GM11168 (cell line): ENCODE data around the gene TMEM181.
"Not testable (repeated sequence)": the region's sequence is repeated elsewhere in the genome, so short reads cannot be mapped to it uniquely, and the experiment has no call there.

ENCODE experiments used
- in situ Hi-C: fragments of 300-500 bp; cut with MboI; formaldehyde crosslinking; loops from one replicate; pipeline ENCODE4 v1.12.0; 2022; ENCODE audit warnings: low sequenced_read_pairs; ENCODE audit not compliant: unreplicated experiment

TMEM181 gene, protein sequence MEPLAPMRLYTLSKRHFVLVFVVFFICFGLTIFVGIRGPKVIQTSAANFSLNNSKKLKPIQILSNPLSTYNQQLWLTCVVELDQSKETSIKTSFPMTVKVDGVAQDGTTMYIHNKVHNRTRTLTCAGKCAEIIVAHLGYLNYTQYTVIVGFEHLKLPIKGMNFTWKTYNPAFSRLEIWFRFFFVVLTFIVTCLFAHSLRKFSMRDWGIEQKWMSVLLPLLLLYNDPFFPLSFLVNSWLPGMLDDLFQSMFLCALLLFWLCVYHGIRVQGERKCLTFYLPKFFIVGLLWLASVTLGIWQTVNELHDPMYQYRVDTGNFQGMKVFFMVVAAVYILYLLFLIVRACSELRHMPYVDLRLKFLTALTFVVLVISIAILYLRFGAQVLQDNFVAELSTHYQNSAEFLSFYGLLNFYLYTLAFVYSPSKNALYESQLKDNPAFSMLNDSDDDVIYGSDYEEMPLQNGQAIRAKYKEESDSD

DNA sequence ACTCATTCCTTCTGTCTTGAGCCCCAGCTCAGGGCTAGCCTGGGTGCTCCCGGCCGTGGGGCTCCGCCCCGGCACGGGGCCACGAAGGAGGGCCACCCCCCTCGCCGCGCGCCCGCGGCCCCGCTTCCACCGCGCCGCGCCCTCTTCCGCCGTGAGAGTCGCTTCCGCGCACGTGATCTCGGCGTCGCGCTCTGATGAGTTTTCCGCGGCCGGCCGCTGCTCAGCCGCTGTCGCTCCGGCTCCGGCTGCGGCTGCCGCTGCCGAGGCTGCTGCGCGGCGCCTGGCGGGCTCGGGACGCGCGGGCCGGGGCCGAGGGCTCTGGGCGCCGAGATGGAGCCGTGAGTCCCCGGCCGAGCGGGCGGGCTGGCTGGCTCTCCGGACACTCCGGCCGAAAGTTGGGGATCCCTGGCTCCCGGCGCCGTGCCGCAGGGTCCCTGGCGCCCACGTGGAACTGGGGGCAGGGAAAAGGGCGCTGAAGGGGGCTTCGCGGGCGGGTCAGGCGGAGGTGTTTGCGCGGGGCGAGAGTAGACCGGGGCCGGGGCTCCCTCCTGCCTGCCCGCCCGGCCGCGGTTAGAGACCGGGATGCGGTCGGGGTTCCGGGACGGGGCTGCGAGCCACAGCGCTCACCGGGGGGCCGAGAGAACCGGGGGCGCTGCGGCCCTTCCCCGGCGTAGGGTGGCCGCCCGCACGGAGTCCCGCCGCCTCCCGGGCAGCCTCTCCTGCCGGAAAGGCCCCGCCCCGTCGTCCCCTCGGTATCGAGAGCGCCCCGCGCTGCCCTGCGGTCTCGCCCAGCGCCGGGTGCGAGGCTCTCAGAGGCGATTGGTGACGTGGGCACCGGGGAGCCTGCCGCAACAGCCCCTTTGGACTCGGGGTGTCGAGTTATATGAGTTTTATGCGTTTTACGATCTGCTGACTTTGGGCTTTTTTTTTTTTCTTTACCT, at the start of gene TMEM181:
Gene TMEM181 (plus strand): TSS at position 197 of the 941 bp plus-strand sequence. CDS start 134 bp downstream, at position 331.
- in situ Hi-C loops = no loop called here

DNA sequence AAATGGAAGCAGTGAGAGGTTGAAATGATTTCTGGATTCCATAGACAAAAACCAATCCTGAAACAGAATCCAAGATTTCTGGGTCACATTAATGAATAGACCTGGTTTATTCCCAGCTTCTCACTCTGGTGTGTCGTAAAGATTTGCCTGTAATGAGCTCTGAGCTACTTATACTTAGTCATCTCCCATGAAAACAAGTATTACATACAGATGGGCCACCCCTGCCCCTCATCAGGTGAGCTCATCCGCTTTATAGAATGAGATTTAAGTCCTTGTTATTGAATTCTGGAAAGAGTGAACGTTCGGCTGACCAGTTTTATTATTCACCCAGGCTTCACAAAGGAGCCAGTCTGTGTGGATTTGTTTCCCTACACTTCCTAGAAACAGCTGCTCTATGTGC, 47.1 kb upstream of the TMEM181 start:
- in situ Hi-C loops = no loop called here

DNA sequence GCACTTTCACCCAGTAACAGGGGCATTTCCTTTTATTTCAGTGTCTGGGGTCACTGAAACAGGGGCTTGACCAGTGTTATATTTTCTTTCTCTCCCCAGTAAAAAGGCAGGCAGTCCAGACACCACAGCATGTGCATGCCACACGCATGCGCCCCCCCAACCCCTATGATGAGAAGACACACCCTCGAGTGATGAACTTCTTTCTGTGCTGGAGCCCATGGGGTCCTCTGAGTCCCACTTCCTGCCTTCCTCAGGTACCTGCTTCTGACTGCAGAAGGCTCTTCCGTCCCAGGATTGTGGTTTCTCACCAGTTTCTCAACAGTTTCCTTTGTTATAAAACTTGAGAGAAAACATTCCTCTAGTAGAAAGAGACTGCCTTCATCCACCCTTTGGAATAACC, 45.7 kb upstream of the TMEM181 start:
- in situ Hi-C loops = no loop called here

DNA sequence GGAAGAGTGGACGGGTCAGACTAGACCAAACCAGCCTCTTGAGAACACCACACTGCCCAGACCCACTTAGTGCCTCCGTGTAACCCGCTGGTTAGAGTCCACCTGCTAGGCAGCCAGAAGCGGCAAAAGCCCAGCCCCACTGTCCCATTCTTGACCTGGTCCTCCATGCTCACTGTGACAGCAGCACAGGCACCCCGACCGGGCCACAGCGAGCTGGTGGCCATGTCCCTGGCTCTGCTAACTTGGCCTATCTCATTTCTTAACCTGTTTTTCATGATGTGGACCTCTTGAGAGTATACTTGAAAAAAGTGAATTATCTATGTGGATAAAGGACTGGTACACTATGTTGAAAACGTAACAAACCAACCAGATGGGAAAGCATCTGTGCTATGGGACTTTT, 44.9 kb upstream of the TMEM181 start:
- in situ Hi-C loops = loop anchor here (5.0 kb wide), 1 partner anchor 288 kb away; no protein-coding TSS in a partner anchor

DNA sequence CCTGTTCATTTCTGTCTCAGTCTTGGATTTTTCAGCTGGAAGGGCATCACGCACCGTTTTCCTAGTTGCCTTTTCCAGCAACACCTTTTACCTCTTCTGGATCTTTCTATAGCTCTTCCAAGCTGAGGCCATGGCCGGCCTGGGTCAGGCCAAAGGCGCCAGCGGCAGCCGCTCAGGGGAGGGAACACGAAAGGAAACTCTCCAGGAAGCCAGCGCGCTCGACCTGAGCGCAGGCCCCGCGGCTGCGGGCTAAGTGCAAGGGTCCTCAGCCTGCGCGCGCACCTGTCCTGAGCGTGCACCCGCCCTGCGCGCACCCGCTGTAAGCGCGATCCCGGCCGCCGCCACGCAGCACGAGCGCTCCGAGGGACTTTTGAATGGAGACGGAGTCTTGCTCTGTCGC, 43.8 kb upstream of the TMEM181 start:
- in situ Hi-C loops = loop anchor here (5.0 kb wide), 1 partner anchor 289 kb away; no protein-coding TSS in a partner anchor

DNA sequence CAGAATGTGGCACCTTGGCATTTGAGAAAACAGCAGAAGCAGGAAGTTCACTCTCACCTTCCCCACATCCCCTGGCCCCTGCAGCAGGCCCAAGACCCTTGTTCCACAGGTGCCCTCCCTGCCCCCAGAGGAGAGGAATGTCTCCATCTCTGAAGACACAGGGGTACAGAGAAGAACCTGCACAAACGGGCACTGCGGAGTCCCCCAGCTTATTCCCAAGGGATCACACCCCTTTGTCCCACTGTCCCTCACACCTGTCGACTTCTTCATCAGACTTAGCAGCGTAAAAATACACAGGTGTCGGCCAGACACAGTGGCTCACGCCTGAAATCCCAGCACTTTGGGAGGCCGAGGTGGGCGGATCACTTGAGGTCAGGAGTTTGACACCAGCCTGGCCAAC, 42.9 kb upstream of the TMEM181 start:
- in situ Hi-C loops = loop anchor here (5.0 kb wide), 1 partner anchor 290 kb away; no protein-coding TSS in a partner anchor

DNA sequence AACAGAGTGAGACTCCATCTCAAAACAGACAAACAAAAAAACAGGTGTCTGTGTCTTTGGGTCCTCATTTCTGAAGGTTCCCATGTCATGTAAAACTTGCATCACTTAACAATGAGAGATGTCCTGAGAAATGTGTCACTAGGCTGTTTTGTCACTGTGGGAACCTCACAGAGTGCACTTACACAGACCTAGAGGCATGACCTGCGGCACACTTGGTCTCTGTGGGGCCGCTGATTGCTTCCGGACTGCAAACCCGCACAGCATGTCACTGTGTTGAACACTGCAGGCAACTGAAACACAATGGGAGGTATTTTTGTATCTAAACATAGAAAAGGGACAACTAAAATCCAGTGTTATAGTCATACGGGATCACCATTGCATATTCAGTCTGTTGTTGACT, 42.3 kb upstream of the TMEM181 start:
- in situ Hi-C loops = loop anchor here (5.0 kb wide), 1 partner anchor 290 kb away; no protein-coding TSS in a partner anchor

DNA sequence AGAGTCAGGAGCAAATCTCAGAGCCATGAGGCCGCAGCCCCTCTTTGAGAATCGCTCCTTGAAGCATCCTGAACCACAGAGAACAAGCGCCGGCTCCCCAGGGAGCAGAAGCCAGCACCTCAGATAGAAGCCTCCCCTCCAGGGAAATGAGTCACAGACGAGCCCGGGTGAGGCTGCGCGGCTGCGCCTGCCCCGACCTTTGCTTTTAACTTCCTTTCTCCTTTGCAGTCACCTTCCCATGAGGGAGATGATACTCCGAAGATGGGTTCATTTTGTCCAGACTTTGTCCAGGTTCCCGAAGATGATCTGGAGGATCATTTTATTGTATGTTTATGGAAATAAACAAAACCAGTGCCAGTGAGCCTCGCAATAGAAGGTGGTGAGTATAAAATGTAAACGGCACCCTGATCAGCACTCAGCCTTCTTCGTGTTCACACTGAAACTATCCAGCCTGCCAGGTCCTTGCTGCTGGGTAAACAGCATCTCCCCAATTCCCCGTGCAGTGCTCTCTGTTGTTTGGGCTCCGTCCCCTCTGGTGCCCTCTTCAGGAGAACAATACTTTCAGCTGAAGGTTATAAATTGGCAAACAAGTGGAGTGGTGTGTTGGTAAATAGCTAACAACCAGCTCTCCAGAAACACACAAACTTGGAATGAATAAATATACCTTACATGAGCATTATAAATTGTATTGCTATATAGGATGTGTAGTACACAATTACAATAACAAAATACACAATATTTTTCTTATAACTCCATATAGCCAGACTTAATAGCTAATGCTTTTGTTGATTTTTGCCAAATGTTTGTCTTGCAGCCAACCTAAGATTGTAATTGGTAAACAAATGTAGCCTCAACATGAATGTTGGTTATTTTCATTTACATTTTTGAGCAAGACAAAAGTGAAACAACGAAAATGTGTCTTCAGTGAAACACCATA, 41.4 kb upstream of the TMEM181 start:
- in situ Hi-C loops = loop anchor here (5.0 kb wide), 1 partner anchor 291 kb away; no protein-coding TSS in a partner anchor

DNA sequence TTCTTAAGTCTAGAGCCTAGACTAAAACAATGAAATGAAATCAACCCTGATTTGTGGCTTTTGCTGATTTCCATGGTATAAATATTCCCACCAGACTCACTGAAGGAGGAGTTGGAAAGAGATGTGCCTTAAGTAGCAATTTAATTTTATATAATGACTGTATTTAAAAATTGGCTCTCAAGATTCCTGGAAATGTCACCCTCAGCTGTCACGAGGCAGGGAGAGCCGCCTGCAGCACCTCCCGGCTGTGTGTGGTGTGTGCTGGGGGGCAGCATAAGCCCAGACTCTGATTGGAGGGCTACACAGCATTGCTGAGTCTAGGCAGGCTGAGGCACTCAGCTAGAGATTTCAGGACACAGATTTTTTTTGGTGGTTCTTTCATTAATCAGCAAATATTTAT, 40.6 kb upstream of the TMEM181 start:
- in situ Hi-C loops = loop anchor here (5.0 kb wide), 1 partner anchor 292 kb away; no protein-coding TSS in a partner anchor

DNA sequence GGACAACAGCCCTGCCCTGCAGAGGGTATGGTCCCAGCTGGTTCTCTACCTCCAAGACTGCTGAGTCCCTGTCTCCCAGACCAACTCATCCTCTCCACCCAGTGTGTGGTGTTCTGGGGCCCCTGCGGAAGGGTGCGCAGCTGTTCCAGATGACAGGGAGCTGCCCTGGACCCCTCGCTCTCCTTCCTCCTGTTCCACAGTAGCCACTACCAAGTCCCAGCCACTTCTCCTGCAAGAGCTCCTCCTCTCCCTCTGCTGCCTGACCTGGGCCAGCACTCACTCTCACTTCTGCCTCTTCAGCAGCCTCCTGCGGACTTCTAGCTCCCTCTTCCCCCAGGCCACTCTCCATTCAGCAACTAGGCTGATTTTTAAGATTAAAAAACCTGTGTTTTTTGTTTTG, 40.1 kb upstream of the TMEM181 start:
- in situ Hi-C loops = loop anchor here (5.0 kb wide), 1 partner anchor 292 kb away; no protein-coding TSS in a partner anchor

DNA sequence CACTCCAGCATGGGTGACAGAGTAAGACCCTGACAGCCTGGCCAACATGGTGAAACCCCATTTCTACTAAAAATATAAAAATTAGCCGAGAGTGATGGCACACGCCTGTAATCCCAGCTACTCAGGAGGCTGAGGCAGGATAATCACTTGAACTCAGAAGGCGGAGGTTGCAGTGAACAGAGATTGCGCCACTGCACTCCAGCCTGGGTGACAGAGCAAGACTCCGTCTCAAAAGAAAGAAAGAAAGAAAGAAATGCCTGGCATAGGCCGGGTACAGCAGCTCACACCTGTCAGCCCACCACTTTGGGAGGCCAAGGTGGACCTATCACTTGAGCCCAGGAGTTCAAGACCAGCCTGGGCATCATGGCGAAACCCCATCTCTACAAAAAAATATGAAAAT, 38.9 kb upstream of the TMEM181 start:
- in situ Hi-C loops = not testable (repeated sequence)

DNA sequence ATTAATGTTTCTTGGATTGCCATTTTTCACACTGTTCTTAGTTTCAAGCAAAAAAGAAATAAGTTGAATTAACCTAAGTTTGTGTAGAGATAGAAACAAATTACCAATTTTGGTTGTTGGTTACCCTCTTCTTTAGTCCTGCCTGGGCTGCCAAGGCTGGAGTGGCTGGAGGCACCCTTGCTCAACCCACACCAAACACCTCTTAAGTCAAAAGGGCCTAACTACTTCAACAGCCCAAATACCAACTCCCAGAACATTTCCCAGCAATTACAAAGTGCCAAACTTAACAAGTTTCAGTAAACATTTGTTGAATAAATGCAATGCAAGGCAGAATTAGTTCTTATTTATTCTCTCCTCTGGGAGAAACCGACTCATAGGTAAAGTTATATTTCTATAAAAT, 38.1 kb upstream of the TMEM181 start:
- in situ Hi-C loops = no loop called here

DNA sequence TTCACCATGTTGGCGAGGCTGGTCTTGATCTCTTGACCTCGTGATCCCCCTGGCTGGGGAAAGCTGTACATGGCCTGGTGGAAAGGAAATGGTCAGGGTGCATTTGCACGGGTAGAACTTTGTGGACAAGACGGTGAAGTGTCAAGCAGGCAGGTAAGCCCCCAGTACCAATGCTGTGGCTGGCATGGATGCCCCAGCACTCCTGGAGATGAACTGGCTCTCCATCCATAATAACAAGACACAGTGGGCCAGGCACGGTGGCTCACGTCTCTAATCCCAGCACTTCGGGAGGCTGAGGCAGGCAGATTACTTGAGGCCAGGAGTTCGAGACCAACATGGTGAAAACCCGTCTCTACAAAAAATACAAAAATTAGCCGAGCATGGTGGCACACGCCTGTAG, 37.3 kb upstream of the TMEM181 start:
- in situ Hi-C loops = no loop called here

DNA sequence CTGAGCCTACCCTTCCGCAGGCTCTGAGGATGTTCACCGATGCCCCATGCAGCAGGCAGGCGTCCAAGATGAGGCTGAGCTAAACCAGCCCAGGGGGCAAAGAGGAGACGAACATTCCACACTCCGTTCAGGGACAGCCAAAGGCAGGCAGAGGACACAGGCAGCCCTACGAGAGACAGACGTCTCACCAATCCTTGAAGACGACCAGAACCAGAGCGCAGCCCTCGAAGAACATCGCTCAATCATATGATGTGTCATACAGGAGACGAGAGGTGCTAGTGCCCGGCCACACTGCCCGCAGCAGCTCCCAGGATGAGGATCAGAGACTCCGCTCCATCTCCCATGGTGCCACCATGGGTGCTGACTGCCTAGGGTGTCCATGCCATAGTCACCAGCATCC, 35.6 kb upstream of the TMEM181 start:
- in situ Hi-C loops = no loop called here

DNA sequence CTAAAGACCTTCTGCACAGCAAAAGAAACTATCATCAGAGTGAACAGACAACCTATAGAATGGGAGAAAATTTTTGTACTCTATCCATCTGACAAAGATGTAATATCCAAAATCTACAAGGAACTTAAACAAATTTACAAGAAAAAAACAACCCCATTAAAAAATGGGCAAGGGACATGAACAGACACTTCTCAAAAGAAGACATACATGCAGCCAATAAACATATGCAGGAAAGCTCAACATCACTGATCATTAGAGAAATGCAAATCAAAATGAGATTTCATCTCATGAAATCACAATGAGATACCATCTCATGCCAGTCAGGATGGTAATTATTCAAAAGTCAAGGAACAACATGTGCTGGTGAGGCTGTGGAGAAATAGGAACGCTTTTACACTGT, 32.0 kb upstream of the TMEM181 start:
- in situ Hi-C loops = not testable (repeated sequence)

DNA sequence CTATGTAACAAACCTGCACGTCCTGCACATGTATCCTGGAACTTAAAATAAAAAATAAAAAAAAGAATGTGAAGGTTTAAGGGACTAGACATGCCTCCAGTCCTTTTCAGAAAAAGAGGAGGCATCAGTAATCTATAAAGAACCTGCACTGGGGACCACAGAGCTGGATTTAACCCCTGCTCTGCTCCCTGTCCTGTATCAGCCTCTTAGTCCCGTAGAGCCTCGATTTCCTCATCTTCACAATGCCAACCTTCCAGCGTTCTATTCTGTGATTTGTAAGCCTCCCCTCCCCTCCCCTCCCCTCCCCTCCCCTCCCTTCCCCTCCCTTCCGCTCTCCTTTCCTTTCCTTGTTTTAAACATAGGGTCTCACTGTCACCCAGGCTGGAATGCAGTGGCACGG, 31.1 kb upstream of the TMEM181 start:
- in situ Hi-C loops = no loop called here

DNA sequence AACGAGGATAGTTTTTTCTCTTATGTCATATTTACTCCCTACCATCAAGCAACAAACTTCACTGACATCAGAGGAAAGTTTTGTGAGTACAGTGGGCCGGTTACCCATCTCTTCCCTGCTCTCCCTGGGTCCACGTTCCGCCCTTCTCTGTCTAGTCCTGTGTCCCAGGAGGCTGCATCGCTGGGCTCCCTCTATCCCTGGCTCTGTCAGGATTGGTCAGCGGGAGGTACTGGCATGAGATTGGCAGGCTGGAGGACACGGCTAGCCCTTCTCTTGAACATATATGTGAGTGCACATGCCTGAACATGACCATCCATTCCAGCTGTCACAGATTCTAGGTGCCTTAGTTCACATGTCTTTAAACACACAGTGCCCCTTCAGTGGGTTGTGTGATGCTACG, 30.3 kb upstream of the TMEM181 start:
- in situ Hi-C loops = no loop called here

DNA sequence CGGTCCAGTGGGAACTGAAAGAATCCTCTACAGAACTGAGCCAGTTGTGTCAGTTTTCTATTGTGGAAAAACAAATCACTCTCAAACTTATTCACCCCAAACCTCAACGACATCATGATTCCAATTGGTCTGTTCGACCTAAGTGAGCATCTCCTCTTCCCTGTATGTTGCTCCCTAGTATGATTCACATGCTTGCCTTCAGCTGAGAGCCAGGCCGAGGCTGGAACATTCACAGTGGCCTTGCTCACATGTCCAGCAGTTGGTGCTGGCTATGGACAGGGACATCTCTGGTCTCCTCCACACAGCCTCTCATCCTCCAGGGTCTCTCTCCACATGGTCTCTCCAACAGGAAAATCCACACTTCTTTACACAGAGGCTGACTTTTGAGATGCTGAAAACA, 28.3 kb upstream of the TMEM181 start:
- in situ Hi-C loops = no loop called here

DNA sequence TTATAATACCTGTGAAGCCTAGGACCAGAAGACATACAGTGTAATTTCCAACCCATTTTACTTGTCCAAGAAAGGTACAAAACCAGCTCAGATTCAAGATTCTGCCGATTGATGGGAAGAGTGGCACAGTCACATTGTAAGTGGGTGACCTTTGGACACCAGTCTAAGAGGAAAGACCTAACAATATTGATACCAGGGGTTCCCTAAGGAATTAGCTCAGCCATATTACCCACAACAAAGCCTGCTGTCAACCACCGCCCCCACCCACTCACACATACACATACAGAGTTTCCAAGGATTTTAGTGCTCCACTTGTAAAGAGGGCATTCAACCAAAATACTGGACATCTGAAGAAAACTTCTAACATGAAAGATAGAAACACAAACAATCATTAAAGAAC, 27.9 kb upstream of the TMEM181 start:
- in situ Hi-C loops = no loop called here
